Astrocyte of the spinal cord (primary cell): ENCODE measurements around the gene EZH2.

Source experiments
- DNase-seq: peaks from one replicate; pipeline ENCODE4 v3.0.0; 2011; ENCODE audit warnings: low read depth, low spot score
- H3K4me3 ChIP-seq: 2 replicates; pipeline ENCODE4 v1.5.1; 2011; ENCODE audit warnings: low read depth, mild to moderate bottlenecking, low read length, moderate library complexity
- CTCF ChIP-seq: IDR thresholded peaks from 2 replicates; pipeline ENCODE4 v1.5.1; 2012; ENCODE audit warnings: low read depth, mild to moderate bottlenecking, low read length, inconsistent platforms
- in situ Hi-C: cut with HindIII; loops from 2 replicates; pipeline ENCODE4 v1.10.0; 2017; ENCODE audit warnings: low sequenced_read_pairs

The EZH2 gene

GRCh38 chr7:148877517-148877916, 6.6 kb downstream of the EZH2 start:
- in situ Hi-C loops = no loop called here

GRCh38 chr7:148872188-148872587, 11.9 kb downstream of the EZH2 start:
- no peak for DNase-seq
- in situ Hi-C loops = no loop called here
- no peak for TF ChIP-seq CTCF
- H3K4me3 ChIP-seq = no peak overlapping the region

More at GRCh38 chr7:148877517-148877916, 6.6 kb downstream of the EZH2 start:
- no peak overlapping the region for H3K4me3 ChIP-seq
- DNase-seq = no peak
- no peak for TF ChIP-seq CTCF

GRCh38 chr7:148871551-148871950, 12.5 kb downstream of the EZH2 start:
- TF ChIP-seq CTCF = no peak
- in situ Hi-C loops = no loop called here
- no peak overlapping the region for H3K4me3 ChIP-seq
- no peak for DNase-seq

GRCh38 chr7:148871030-148871429, 13.1 kb downstream of the EZH2 start:
- no peak overlapping the region for H3K4me3 ChIP-seq
- DNase-seq = no peak
- in situ Hi-C loops = no loop called here
- no peak for TF ChIP-seq CTCF

- in situ Hi-C loops = no loop called here
- no peak overlapping the region for H3K4me3 ChIP-seq
- no peak for DNase-seq
- TF ChIP-seq CTCF = no peak
These were observed 15.8 kb downstream of the EZH2 start for GRCh38 chr7:148868378-148868674.

- no peak for DNase-seq
These were observed 16.3 kb downstream of the EZH2 start for GRCh38 chr7:148867596-148868377.

More at GRCh38 chr7:148867596-148868377, 16.3 kb downstream of the EZH2 start:
- TF ChIP-seq CTCF = no peak
- H3K4me3 ChIP-seq = no peak overlapping the region
- in situ Hi-C loops = no loop called here
